HG02610 (cell line): ENCODE data around the gene APOC3.
"Not testable (repeated sequence)": the region's sequence is repeated elsewhere in the genome, so short reads cannot be mapped to it uniquely, and the experiment has no call there.

Experiments
- ATAC-seq: cut with Tn5 transposase; IDR thresholded peaks from one replicate; pipeline ENCODE4 v1.9.1; 2021; ENCODE audit warnings: mild to moderate bottlenecking, moderate library complexity; ENCODE audit not compliant: unreplicated experiment

Gene APOC3

GRCh38 chr11:116828632-116829524, 829 bp upstream of the APOC3 start:
- ATAC-seq, result no peak

GRCh38 chr11:116830184-116830912, 641 bp downstream of the APOC3 start:
- no peak for ATAC-seq

GRCh38 chr11:116831790-116832349, 2.2 kb downstream of the APOC3 start:
- ATAC-seq, result no peak

- no peak for ATAC-seq
Observed at GRCh38 chr11:116832350-116833290, 2.9 kb downstream of the APOC3 start.

GRCh38 chr11:116833491-116833815, 3.7 kb downstream of the APOC3 start:
- ATAC-seq, result no peak

GRCh38 chr11:116833816-116834534, 4.3 kb downstream of the APOC3 start:
- no peak for ATAC-seq

GRCh38 chr11:116834535-116835041, 4.9 kb downstream of the APOC3 start:
- ATAC-seq, result not testable (repeated sequence)

- ATAC-seq, result no peak
Observed at GRCh38 chr11:116835042-116835772, 5.5 kb downstream of the APOC3 start.

- ATAC-seq, result peak; percentile 71
Observed at GRCh38 chr11:116835791-116836631, 6.3 kb downstream of the APOC3 start.

GRCh38 chr11:116836632-116836991, 6.9 kb downstream of the APOC3 start:
- ATAC-seq, result no peak

- no peak for ATAC-seq
Observed at GRCh38 chr11:116837231-116838091, 7.8 kb downstream of the APOC3 start, which contains the start of gene APOA1. APOA1 (minus strand) TSS chr11:116837622; CDS start chr11:116837387, 235 bp downstream.

- ATAC-seq, result no peak
Observed at GRCh38 chr11:116838321-116839084, 8.8 kb downstream of the APOC3 start.

GRCh38 chr11:116840224-116840745, 10.6 kb downstream of the APOC3 start:
- no peak for ATAC-seq

GRCh38 chr11:116840746-116841296, 11.1 kb downstream of the APOC3 start:
- ATAC-seq, result no peak

GRCh38 chr11:116842117-116842516, 12.4 kb downstream of the APOC3 start:
- ATAC-seq, result no peak

GRCh38 chr11:116842909-116843308, 13.2 kb downstream of the APOC3 start:
- no peak for ATAC-seq
